ENCODE measurements around the gene GPR151.

GPR151 gene

DNA sequence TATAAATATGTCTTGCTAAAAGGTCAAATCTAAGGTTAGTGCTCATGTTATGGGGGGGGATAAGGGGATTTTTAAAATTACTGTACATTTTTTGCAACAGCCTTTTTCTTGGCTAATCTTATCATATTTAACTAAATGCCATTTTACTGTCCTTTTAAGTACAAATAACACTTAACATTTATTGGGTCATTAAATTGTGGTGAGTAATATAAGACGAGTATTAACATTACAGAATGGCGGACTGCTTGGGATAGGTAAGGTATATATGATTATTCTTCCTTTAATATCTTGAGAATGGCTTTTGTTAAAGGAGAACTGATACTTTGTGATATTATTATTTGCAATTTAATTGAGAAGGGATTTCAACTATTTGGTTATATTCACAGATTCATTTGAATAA, 33.2 kb downstream of the GPR151 start:
- TF ChIP-seq, protein P1, sequence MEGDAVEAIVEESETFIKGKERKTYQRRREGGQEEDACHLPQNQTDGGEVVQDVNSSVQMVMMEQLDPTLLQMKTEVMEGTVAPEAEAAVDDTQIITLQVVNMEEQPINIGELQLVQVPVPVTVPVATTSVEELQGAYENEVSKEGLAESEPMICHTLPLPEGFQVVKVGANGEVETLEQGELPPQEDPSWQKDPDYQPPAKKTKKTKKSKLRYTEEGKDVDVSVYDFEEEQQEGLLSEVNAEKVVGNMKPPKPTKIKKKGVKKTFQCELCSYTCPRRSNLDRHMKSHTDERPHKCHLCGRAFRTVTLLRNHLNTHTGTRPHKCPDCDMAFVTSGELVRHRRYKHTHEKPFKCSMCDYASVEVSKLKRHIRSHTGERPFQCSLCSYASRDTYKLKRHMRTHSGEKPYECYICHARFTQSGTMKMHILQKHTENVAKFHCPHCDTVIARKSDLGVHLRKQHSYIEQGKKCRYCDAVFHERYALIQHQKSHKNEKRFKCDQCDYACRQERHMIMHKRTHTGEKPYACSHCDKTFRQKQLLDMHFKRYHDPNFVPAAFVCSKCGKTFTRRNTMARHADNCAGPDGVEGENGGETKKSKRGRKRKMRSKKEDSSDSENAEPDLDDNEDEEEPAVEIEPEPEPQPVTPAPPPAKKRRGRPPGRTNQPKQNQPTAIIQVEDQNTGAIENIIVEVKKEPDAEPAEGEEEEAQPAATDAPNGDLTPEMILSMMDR (IDR thresholded peaks at IDR 0.05; ENCODE audit: control insufficient read depth, extremely low read depth, insufficient read depth): no peak
- DNase-seq (ENCODE audit: low read depth): no peak
- H3K4me3 ChIP-seq (ENCODE audit: low read depth, low read length): no peak overlapping the region

DNA sequence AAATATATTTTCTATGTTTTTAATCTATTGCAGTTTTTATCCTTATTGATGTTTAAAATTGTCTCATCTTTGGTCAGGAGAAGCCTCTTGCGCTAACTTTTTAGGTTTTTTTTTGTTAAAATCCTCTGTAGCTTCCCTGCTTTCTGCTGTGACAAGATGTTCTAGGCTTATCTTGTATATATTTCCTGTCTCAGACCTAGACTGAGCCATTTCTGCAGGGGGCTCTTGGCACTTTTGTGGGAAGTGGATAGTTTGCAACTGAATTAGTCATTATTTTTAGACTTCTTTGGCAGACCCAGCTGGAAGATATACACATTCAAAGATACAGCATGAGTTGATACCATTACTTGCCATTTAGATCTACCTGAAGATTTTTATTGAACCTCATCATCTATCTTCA, 40.1 kb downstream of the GPR151 start:
- DNase-seq (ENCODE audit: low read depth): no peak
- H3K4me3 ChIP-seq (ENCODE audit: low read depth, low read length): no peak overlapping the region
- TF ChIP-seq, protein P1 (IDR thresholded peaks at IDR 0.05; ENCODE audit: control insufficient read depth, extremely low read depth, insufficient read depth): no peak

DNA sequence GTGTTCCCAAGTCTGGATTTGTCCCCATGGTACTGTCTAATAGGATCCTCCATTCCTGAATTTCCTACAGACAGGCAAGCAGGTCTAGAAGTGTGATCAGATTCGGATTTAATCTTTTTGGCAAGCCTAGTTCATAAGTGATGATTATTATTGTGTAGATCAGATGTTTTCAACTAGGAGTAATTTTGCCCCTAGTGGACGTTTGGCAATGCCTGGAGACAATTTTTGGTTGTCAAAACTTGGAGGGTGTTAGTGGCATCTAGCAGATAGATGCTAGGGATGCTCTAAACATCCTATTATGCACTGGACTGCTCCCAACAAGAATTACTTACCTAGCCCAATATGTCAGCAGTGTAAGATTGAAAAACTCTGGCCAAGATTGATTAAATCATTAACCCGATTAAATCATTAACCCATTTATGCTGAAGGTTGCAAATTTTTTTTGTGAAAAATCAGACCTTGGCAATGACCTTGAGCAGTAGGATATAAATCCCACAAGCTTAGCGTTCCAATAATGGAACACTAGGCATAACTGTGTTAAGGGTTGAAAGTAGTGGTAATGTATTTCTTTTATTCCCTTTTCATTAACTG, 40.7 kb downstream of the GPR151 start:
- TF ChIP-seq, protein P1 (IDR thresholded peaks at IDR 0.05; ENCODE audit: control insufficient read depth, extremely low read depth, insufficient read depth): 0 out of 2 replicates have a peak, but pooled peaks have one; percentile 10
- no peak for DNase-seq (ENCODE audit: low read depth)
- no peak overlapping the region for H3K4me3 ChIP-seq (ENCODE audit: low read depth, low read length)

DNA sequence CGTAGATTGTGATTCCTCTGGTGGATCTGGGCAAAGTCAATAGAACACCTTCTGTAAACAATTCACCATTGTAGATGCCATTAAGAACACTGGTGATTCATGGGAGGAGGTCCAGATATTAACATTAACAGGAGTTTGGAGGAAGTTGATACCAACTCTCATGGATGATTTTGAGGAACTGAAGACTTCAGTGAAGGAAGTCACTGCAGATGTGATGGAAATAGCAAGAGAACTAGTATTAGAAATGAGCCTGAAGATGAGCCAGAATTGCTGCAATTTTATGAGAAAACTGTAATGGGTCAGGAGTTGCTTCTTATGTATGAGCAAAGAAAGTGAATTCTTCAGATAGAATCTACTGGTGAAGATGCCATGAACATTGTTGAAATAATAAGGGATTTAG, 41.9 kb downstream of the GPR151 start:
- TF ChIP-seq, protein P1 (IDR thresholded peaks at IDR 0.05; ENCODE audit: control insufficient read depth, extremely low read depth, insufficient read depth): no peak
- no peak overlapping the region for H3K4me3 ChIP-seq (ENCODE audit: low read depth, low read length)
- DNase-seq (ENCODE audit: low read depth): no peak

DNA sequence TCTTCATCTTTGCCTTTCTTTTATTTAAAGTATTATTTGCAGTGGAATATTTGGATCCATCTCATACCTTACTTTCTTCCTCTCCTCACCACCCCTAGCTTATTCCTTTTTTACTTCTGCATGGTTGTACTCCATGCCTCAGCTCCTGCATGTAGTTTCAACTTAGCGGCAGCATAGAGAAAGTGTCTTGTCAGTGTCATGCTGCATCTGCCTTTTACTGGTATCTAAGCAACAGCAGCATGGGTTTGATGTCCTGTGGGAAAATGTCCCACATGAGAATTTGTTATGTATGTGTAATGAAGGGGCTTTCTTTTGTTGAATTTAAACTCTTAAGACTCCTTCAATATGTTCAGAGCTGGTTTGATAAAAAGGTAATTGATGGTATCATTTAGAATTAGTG, 48.2 kb downstream of the GPR151 start:
- TF ChIP-seq, protein P1 (IDR thresholded peaks at IDR 0.05; ENCODE audit: control insufficient read depth, extremely low read depth, insufficient read depth): no peak
- DNase-seq (ENCODE audit: low read depth): no peak
- H3K4me3 ChIP-seq (ENCODE audit: low read depth, low read length): no peak overlapping the region

DNA sequence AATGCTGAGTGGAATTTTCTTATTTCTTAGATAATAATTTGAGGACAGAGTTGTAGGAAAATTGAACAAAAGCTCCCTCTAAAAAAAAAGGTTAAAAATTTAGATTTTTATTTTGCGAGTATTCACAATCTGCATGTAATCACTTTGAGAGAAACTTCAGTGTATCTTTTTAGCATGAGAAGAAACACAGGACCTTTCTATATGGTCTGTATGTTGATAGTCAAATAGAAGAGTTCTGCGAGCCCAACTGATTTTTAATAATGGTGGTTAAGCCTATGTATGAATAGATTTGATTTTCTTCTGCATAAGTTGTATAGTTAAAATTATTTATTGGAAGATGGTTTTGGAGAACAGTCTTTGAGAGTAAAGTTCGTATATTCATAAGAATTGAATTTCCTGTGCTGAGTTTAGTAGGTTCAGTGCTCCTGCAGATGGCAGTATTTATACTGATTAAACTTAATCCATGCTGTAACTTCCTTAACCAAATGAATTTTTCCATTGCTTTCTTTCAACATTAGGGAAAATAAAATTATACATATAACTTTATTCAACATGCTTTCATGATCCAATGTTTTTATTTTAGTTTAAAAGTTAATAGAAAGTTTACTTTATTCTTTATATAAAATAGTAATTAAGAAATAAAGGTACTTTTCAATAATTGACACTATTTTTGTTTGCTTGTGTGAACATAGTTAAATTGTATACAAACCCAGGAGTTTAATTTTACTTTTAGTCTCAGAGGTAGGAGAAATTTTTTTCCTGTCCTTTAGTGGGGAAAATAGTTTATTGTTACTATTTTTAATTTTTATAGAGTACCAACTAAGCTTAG, 49.3 kb downstream of the GPR151 start:
- TF ChIP-seq, protein P1 (IDR thresholded peaks at IDR 0.05; ENCODE audit: control insufficient read depth, extremely low read depth, insufficient read depth): peak; percentile 64
- DNase-seq (ENCODE audit: low read depth): no peak
- H3K4me3 ChIP-seq (ENCODE audit: low read depth, low read length): no peak overlapping the region

Measured in LNCaP clone FGC (cell line).